Transverse colon (tissue), 3 donors: ENCODE data around the gene DSCAM.

Experiments used
- POLR2A ChIP-seq: fragments of 450-650 bp; IDR thresholded peaks from one replicate; pipeline ENCODE4 v1.6.1; 2016; ENCODE audit warnings: antibody characterized with exemption, mild to moderate bottlenecking, moderate library complexity
- TF ChIP-seq, protein P1 (sequence below), 5 experiments: fragments of 200-600 bp in 3 of 5; fragments of 450-650 bp in 2 of 5; sonication (generic) in 3 of 5; IDR thresholded peaks; 1 replicate in 2 of 5; 2 replicates in 3 of 5; pipeline ENCODE4 v1.5.1; 2016 to 2017; ENCODE audit warnings: antibody characterized with exemption in 5 of 5, inconsistent platforms in 3 of 5, mild to moderate bottlenecking in 2 of 5, moderate library complexity in 1 of 5

DNA sequence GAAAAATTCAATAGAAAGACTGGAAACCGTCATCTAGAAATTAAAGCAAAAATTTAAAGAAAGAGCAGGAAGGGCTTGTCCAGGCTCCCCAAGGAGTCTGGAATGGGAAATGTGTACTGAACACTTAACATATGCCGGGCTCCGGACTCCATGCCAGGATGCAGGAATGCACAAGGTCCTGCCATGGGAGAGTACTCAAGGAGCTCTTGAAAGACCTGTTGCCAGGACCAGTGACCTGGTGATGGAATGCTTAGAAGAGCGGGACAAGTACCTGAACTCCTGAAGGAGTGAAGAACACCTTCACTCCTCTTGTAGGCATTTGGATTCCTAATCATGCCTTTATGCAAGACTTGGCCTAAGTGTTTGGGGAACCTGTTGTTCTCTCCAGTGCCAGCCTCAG lies 16.9 kb upstream of the DSCAM start:
- TF ChIP-seq, protein P1, sequence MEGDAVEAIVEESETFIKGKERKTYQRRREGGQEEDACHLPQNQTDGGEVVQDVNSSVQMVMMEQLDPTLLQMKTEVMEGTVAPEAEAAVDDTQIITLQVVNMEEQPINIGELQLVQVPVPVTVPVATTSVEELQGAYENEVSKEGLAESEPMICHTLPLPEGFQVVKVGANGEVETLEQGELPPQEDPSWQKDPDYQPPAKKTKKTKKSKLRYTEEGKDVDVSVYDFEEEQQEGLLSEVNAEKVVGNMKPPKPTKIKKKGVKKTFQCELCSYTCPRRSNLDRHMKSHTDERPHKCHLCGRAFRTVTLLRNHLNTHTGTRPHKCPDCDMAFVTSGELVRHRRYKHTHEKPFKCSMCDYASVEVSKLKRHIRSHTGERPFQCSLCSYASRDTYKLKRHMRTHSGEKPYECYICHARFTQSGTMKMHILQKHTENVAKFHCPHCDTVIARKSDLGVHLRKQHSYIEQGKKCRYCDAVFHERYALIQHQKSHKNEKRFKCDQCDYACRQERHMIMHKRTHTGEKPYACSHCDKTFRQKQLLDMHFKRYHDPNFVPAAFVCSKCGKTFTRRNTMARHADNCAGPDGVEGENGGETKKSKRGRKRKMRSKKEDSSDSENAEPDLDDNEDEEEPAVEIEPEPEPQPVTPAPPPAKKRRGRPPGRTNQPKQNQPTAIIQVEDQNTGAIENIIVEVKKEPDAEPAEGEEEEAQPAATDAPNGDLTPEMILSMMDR (IDR thresholded peaks at IDR 0.05) = no peak
- TF ChIP-seq POLR2A = no peak
